Hindlimb muscle (tissue), 1 donor: ENCODE measurements around the gene GGTLC2. TPM values are rescaled to one million over a fixed set of nuclear protein-coding genes. Genes with fewer than 3 reads are reported as not detected.
"Not testable (repeated sequence)": the region's sequence is repeated elsewhere in the genome, so short reads cannot be mapped to it uniquely, and the experiment has no call there.

Experiments
- DNase-seq: peaks from one replicate; pipeline ENCODE4 v3.0.0-alpha.2; 2013
- polyA plus RNA-seq: library from polyadenylated mRNA; unstranded; fragments of 120-200 nt; gene quantifications from one replicate; pipeline ENCODE4 v1.2.1, GENCODE V29; 2013; ENCODE audit not compliant: insufficient read length

The GGTLC2 gene
- polyA plus RNA-seq, 1 donor: not detected

- DNase-seq: not testable (repeated sequence)
Observed at GRCh38 chr22:22638313-22638712, 6.1 kb upstream of the GGTLC2 start.

- not testable (repeated sequence) for DNase-seq
Observed at GRCh38 chr22:22642255-22642654, 2.2 kb upstream of the GGTLC2 start.

- not testable (repeated sequence) for DNase-seq
Observed at GRCh38 chr22:22645969-22646368, 1.6 kb downstream of the GGTLC2 start.

- not testable (repeated sequence) for DNase-seq
Observed at GRCh38 chr22:22647952-22648351, 3.5 kb downstream of the GGTLC2 start.

GRCh38 chr22:22648863-22649536 is 4.6 kb downstream of the GGTLC2 start:
- not testable (repeated sequence) for DNase-seq

- DNase-seq: not testable (repeated sequence)
Observed at GRCh38 chr22:22649761-22650160, 5.3 kb downstream of the GGTLC2 start.

- DNase-seq: not testable (repeated sequence)
Observed at GRCh38 chr22:22650398-22650797, 6.0 kb downstream of the GGTLC2 start.

GRCh38 chr22:22650803-22651515 is 6.5 kb downstream of the GGTLC2 start:
- not testable (repeated sequence) for DNase-seq

GRCh38 chr22:22651593-22651992 is 7.2 kb downstream of the GGTLC2 start:
- peak; percentile 47 for DNase-seq

GRCh38 chr22:22652102-22652501 is 7.7 kb downstream of the GGTLC2 start:
- peak; percentile 11 for DNase-seq

- not testable (repeated sequence) for DNase-seq
Observed at GRCh38 chr22:22652573-22652972, 8.2 kb downstream of the GGTLC2 start.

GRCh38 chr22:22653677-22654381 is 9.4 kb downstream of the GGTLC2 start:
- DNase-seq: not testable (repeated sequence)

- no peak for DNase-seq
Observed at GRCh38 chr22:22655452-22656290, 11.3 kb downstream of the GGTLC2 start.

GRCh38 chr22:22657712-22658111 is 13.3 kb downstream of the GGTLC2 start:
- DNase-seq: no peak

GRCh38 chr22:22661275-22661674 is 16.9 kb downstream of the GGTLC2 start:
- no peak for DNase-seq

- DNase-seq: no peak
Observed at GRCh38 chr22:22662095-22662494, 17.7 kb downstream of the GGTLC2 start.

GRCh38 chr22:22663861-22664800 is 19.7 kb downstream of the GGTLC2 start:
- no peak for DNase-seq

GRCh38 chr22:22666307-22667091 is 22.1 kb downstream of the GGTLC2 start:
- no peak for DNase-seq

GRCh38 chr22:22667966-22668880 is 23.8 kb downstream of the GGTLC2 start:
- DNase-seq: no peak
